GM12878 (cell line): ENCODE measurements around the gene BCAP31. TPM values are rescaled to one million over a fixed set of nuclear protein-coding genes. Genes with fewer than 3 reads are reported as not detected.

Source experiments
- ATAC-seq: fragments of 200-7000 bp; cut with Tn5 transposase; 3 replicates; pipeline ENCODE4 v1.9.1; 2020; ENCODE audit warnings: mild to moderate bottlenecking, moderate library complexity
- BruUV-seq: library from RNA; stranded (reverse); fragments of 400-500 nt; replicated peaks from 2 replicates; lab custom pipeline; 2021; lab: Mats Ljungman, UMichigan
- CTCF ChIA-PET: fragments of 300-600 bp; sonication (Branson Sonifier 250); formaldehyde crosslinking; extraction: SDS; loops from one replicate; lab custom pipeline; 2021; ENCODE audit warnings: inconsistent platforms; lab: Yijun Ruan, JAX
- POLR2A ChIA-PET: fragments of 350-600 bp; formaldehyde crosslinking; extraction: SDS; loops from one replicate; lab custom pipeline; 2021; ENCODE audit warnings: inconsistent platforms; lab: Charles Lee
- RAD21 ChIA-PET: fragments of 300-600 bp; sonication (Branson Sonifier 250); formaldehyde crosslinking; loops from one replicate; lab custom pipeline; 2023; ENCODE audit warnings: antibody characterized with exemption; ENCODE audit not compliant: unreplicated experiment; lab: Charles Lee
- SMC1A ChIA-PET: fragments of 300-600 bp; sonication (Branson Sonifier 250); formaldehyde crosslinking; loops from one replicate; lab custom pipeline; 2023; ENCODE audit not compliant: unreplicated experiment, uncharacterized antibody; lab: Charles Lee
- DNase-seq: peaks from one replicate; pipeline ENCODE4 v3.0.0-alpha.2; 2011; ENCODE audit warnings: low read depth, low spot score
- FAIRE-seq: peaks from 3 replicates; lab custom pipeline; 2011; peaks lifted over from hg19 to GRCh38; lab: Jason Lieb, UNC
- H2AFZ ChIP-seq: 2 replicates; pipeline ENCODE4 v1.6.0; 2011; ENCODE audit warnings: low read depth, low read length, control low read depth; ENCODE audit not compliant: control insufficient read depth
- H3K27ac ChIP-seq: 2 replicates; pipeline ENCODE4 v1.5.1; 2011; ENCODE audit warnings: control low read depth; ENCODE audit not compliant: control insufficient read depth, insufficient read depth
- H3K27me3 ChIP-seq, 2 experiments: replicated peaks in 1 of 2; 2 replicates each; pipeline versions ENCODE4 v1.6.0 to v1.6.1; 2011; ENCODE audit warnings: low read length in 1 of 2; ENCODE audit not compliant: control insufficient read depth in 2 of 2, insufficient read depth in 2 of 2
- H3K36me3 ChIP-seq, 2 experiments: 2 replicates each; pipeline ENCODE4 v1.5.1; 2011; ENCODE audit warnings: low read length in 1 of 2; ENCODE audit not compliant: control insufficient read depth in 2 of 2, insufficient read depth in 2 of 2
- H3K4me1 ChIP-seq: 2 replicates; pipeline ENCODE4 v1.6.1; 2011; ENCODE audit warnings: mild to moderate bottlenecking, low read length, moderate library complexity, mixed read lengths; ENCODE audit not compliant: control insufficient read depth, insufficient read depth
- H3K4me2 ChIP-seq: 2 replicates; pipeline ENCODE4 v1.6.0; 2011; ENCODE audit warnings: control low read depth; ENCODE audit not compliant: control insufficient read depth, insufficient read depth
- H3K4me3 ChIP-seq: fragments of 200-600 bp; sonication (generic); 2 replicates; pipeline ENCODE4 v1.5.1; 2016
- H3K79me2 ChIP-seq: 2 replicates; pipeline ENCODE4 v1.6.0; 2011; ENCODE audit warnings: low read length; ENCODE audit not compliant: control insufficient read depth, insufficient read depth
- H3K9ac ChIP-seq: 2 replicates; pipeline ENCODE4 v1.8.0; 2011; ENCODE audit warnings: low read length, control low read depth, mixed read lengths; ENCODE audit not compliant: control insufficient read depth, insufficient read depth
- H3K9me3 ChIP-seq: replicated peaks from 3 replicates; pipeline ENCODE4 v1.5.1; 2011; ENCODE audit warnings: mild to moderate bottlenecking, low read length; ENCODE audit not compliant: control insufficient read depth, insufficient read depth
- H4K20me1 ChIP-seq: 2 replicates; pipeline ENCODE4 v1.6.0; 2011; ENCODE audit not compliant: control insufficient read depth, insufficient read depth
- CBX5 ChIP-seq: sonication (generic); IDR thresholded peaks from 2 replicates; pipeline ENCODE4 v1.6.1; 2016; ENCODE audit warnings: low read depth, moderate library complexity, mild to moderate bottlenecking, inconsistent platforms
- CHD4 ChIP-seq: fragments of 200-600 bp; sonication (generic); IDR thresholded peaks from 2 replicates; pipeline ENCODE4 v1.6.1; 2016; ENCODE audit warnings: mild to moderate bottlenecking
- CREB1 ChIP-seq: IDR thresholded peaks from 2 replicates; pipeline ENCODE4 v1.6.1; 2012; ENCODE audit warnings: low read depth, mild to moderate bottlenecking, inconsistent platforms
- EGR1 ChIP-seq, 2 experiments: IDR thresholded peaks; 1 replicate in 1 of 2; 2 replicates in 1 of 2; pipeline ENCODE4 v1.6.1; 2011 to 2012; ENCODE audit warnings: low read depth in 2 of 2, low read length in 2 of 2, borderline replicate concordance in 1 of 2, mild to moderate bottlenecking in 1 of 2, moderate library complexity in 1 of 2
- EZH2 ChIP-seq: IDR thresholded peaks from 2 replicates; pipeline ENCODE4 v1.6.1; 2012; ENCODE audit warnings: low read depth, mild to moderate bottlenecking, control low read depth, inconsistent platforms, low read length, borderline replicate concordance; ENCODE audit not compliant: control insufficient read depth
- FOXM1 ChIP-seq: IDR thresholded peaks from 2 replicates; pipeline ENCODE4 v1.6.1; 2012; ENCODE audit warnings: low read depth, mild to moderate bottlenecking, inconsistent platforms, low read length, moderate library complexity
- HSF1 ChIP-seq: fragments of 150-350 bp; IDR thresholded peaks from 2 replicates; pipeline ENCODE4 v1.6.1; 2014; ENCODE audit warnings: mild to moderate bottlenecking, low read depth, low read length
- JUND ChIP-seq: IDR thresholded peaks from 2 replicates; pipeline ENCODE4 v1.6.1; 2012; ENCODE audit warnings: low read depth, mild to moderate bottlenecking, low read length, improper control_type of control experiment, moderate library complexity
- LARP7 ChIP-seq: fragments of 450-650 bp; IDR thresholded peaks from 2 replicates; pipeline ENCODE4 v1.6.1; 2017; ENCODE audit warnings: mild to moderate bottlenecking
- NFIC ChIP-seq: IDR thresholded peaks from 2 replicates; pipeline ENCODE4 v1.6.1; 2012; ENCODE audit warnings: low read depth, mild to moderate bottlenecking, inconsistent platforms, low read length, moderate library complexity
- RELA ChIP-seq: fragments of 450-650 bp; IDR thresholded peaks from 2 replicates; pipeline ENCODE4 v1.8.0; 2014; ENCODE audit warnings: borderline replicate concordance; ENCODE audit not compliant: partially characterized antibody
- STAT1 ChIP-seq: fragments of 450-650 bp; conservative IDR thresholded peaks from 2 replicates; pipeline ENCODE4 v1.6.1; 2014; ENCODE audit warnings: antibody characterized with exemption, mild to moderate bottlenecking
- ZNF622 ChIP-seq: fragments of 450-650 bp; IDR thresholded peaks from 2 replicates; pipeline ENCODE4 v1.6.1; 2017; ENCODE audit warnings: mild to moderate bottlenecking, inconsistent platforms
- WGBS: methylation state at CpG from one replicate; pipeline ENCODE4 v1.1.6; 2016; ENCODE audit warnings: low lambda C conversion rate; ENCODE audit not compliant: insufficient replicate concordance, insufficient coverage; ENCODE audit errors: missing lambda C conversion rate; 5-methylcytosine and 5-hydroxymethylcytosine counted together
- in situ Hi-C: fragments of 300-500 bp; cut with MboI; formaldehyde crosslinking; loops from 9 replicates; pipeline ENCODE4 v1.14.3; 2018; ENCODE audit warnings: mixed read lengths
- intact Hi-C: fragments of 100-400 bp; cut with micrococcal nuclease; formaldehyde crosslinking; loops from one replicate; pipeline ENCODE4 v1.14.2; 2022; ENCODE audit not compliant: unreplicated experiment
- polyA plus RNA-seq, 11 experiments: library from polyadenylated mRNA; depleted of rRNA in 4 of 11; unstranded in 6 of 11; stranded (reverse) in 5 of 11; fragments of >200 nt; fragmentation: Nextera tagmentation in 4 of 11; fragmentation: Illumina TruSeq in 1 of 11; extraction: Ambion mirVana in 4 of 11; extraction: Trizol in 1 of 11; gene quantifications; 1 replicate in 1 of 11; 2 replicates in 10 of 11; pipeline versions ENCODE4 v1.2.1 to v1.2.3, GENCODE V29; 2011 to 2016; ENCODE audit warnings: inconsistent platforms in 2 of 11, missing spikeins in 2 of 11, low read depth in 1 of 11
- total RNA-seq, 4 experiments: library from RNA; depleted of rRNA in 3 of 4; stranded (reverse); fragments of >200 nt in 3 of 4; fragmentation: Illumina TruSeq in 1 of 4; extraction: Trizol in 1 of 4; gene quantifications; 2 replicates each; pipeline versions ENCODE4 v1.2.1 to v1.2.3, GENCODE V29; 2013 to 2021
- TF ChIP-seq, protein P1 (sequence below): fragments of 450-650 bp; formaldehyde crosslinking; IDR thresholded peaks from 2 replicates; pipeline ENCODE4 v1.4.0; 2020; ENCODE audit warnings: mild to moderate bottlenecking, moderate library complexity
- TF ChIP-seq, protein P2 (sequence below): fragments of 450-650 bp; IDR thresholded peaks from 2 replicates; pipeline ENCODE4 v1.6.1; 2016; ENCODE audit warnings: mild to moderate bottlenecking, moderate library complexity, borderline replicate concordance

Gene BCAP31
- total and polyA plus RNA-seq, 10 of the 15 experiments (the other 5 are each of a cell fraction or from before 2014, with no cell fraction given), result 63.1 to 246 (median 95.6) TPM

DNA sequence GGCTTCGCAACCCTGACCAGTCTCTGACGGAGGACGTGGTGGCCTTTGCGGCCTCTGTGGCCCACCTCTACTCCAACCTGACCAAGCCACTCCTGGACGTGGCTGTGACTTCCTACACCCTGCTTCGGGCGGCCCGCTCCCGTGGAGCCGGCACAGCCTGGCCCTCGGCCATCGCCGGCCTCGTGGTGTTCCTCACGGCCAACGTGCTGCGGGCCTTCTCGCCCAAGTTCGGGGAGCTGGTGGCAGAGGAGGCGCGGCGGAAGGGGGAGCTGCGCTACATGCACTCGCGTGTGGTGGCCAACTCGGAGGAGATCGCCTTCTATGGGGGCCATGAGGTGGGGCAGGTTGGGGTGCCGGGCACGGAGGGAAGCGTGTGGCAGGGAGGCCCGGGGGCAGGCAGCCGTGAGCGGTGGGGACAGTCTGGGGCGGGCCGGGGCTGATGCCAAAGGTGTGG is 1.7 kb upstream of the BCAP31 start:
- Histone ChIP-seq H3K79me2 (peaks cover 17% of the 10 kb centered on the region), H2AFZ (no peak overlapping the region), H3K4me2 (peak overlapping the region; percentile 71), H3K36me3 (peaks cover 0 to under 1% of the 10 kb centered on the region in 2 experiments; a peak in 1 of 4 replicates), H3K4me3 (no peak overlapping the region), H3K9ac (no peak overlapping the region), H4K20me1 (no peaks in the 10 kb centered on the region), H3K27ac (no peak overlapping the region; the same call in 1 of the 2 replicates), H3K27me3 (no peaks in the 10 kb centered on the region), H3K4me1 (peaks cover 30% of the 10 kb centered on the region), H3K9me3 (no peaks in the 10 kb centered on the region; the same call in 2 of the 3 replicates)
- FAIRE-seq (no peak), DNase-seq (no peak), ATAC-seq (no peak)
- ChIA-PET CTCF (no interaction called here), RAD21 (no interaction called here), POLR2A (interaction anchor here (0.6 to 1.3 kb wide), 3 partner anchors 9 to 201 kb away, joined by 3 to 6 read pairs (median 4); partner anchors contain the start of gene ARHGAP4), SMC1A (no interaction called here)
- 89% methylated on average over 29 of the region's 35 CpGs for WGBS
- intact Hi-C loops (no loop called here), in situ Hi-C loops (no loop called here)
- BruUV-seq, result no TSS peak
- TF ChIP-seq, protein P1, sequence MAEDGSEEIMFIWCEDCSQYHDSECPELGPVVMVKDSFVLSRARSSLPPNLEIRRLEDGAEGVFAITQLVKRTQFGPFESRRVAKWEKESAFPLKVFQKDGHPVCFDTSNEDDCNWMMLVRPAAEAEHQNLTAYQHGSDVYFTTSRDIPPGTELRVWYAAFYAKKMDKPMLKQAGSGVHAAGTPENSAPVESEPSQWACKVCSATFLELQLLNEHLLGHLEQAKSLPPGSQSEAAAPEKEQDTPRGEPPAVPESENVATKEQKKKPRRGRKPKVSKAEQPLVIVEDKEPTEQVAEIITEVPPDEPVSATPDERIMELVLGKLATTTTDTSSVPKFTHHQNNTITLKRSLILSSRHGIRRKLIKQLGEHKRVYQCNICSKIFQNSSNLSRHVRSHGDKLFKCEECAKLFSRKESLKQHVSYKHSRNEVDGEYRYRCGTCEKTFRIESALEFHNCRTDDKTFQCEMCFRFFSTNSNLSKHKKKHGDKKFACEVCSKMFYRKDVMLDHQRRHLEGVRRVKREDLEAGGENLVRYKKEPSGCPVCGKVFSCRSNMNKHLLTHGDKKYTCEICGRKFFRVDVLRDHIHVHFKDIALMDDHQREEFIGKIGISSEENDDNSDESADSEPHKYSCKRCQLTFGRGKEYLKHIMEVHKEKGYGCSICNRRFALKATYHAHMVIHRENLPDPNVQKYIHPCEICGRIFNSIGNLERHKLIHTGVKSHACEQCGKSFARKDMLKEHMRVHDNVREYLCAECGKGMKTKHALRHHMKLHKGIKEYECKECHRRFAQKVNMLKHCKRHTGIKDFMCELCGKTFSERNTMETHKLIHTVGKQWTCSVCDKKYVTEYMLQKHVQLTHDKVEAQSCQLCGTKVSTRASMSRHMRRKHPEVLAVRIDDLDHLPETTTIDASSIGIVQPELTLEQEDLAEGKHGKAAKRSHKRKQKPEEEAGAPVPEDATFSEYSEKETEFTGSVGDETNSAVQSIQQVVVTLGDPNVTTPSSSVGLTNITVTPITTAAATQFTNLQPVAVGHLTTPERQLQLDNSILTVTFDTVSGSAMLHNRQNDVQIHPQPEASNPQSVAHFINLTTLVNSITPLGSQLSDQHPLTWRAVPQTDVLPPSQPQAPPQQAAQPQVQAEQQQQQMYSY (CRISPR knock-in tag), result no peak
- no peak for TF ChIP-seq HSF1
- no peak for TF ChIP-seq CHD4
- no peak for TF ChIP-seq LARP7
- TF ChIP-seq CREB1, result no peak
- no peak for TF ChIP-seq FOXM1
- TF ChIP-seq STAT1, result no peak
- TF ChIP-seq NFIC, result no peak
- TF ChIP-seq CBX5, result no peak
- no peak for TF ChIP-seq EGR1 (IDR thresholded peaks at IDR 0.05; ENCODE audit: borderline replicate concordance in 1 of 2, low read depth in 2 of 2, low read length in 2 of 2)
- no peak for TF ChIP-seq EZH2
- no peak for TF ChIP-seq ZNF622
- TF ChIP-seq, protein P2, sequence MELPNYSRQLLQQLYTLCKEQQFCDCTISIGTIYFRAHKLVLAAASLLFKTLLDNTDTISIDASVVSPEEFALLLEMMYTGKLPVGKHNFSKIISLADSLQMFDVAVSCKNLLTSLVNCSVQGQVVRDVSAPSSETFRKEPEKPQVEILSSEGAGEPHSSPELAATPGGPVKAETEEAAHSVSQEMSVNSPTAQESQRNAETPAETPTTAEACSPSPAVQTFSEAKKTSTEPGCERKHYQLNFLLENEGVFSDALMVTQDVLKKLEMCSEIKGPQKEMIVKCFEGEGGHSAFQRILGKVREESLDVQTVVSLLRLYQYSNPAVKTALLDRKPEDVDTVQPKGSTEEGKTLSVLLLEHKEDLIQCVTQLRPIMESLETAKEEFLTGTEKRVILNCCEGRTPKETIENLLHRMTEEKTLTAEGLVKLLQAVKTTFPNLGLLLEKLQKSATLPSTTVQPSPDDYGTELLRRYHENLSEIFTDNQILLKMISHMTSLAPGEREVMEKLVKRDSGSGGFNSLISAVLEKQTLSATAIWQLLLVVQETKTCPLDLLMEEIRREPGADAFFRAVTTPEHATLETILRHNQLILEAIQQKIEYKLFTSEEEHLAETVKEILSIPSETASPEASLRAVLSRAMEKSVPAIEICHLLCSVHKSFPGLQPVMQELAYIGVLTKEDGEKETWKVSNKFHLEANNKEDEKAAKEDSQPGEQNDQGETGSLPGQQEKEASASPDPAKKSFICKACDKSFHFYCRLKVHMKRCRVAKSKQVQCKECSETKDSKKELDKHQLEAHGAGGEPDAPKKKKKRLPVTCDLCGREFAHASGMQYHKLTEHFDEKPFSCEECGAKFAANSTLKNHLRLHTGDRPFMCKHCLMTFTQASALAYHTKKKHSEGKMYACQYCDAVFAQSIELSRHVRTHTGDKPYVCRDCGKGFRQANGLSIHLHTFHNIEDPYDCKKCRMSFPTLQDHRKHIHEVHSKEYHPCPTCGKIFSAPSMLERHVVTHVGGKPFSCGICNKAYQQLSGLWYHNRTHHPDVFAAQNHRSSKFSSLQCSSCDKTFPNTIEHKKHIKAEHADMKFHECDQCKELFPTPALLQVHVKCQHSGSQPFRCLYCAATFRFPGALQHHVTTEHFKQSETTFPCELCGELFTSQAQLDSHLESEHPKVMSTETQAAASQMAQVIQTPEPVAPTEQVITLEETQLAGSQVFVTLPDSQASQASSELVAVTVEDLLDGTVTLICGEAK, result no peak
- no peak for TF ChIP-seq RELA
- TF ChIP-seq JUND, result no peak
